ENCODE measurements around the gene EME1.

EME1 gene

GRCh38 chr17:50428831-50429424, 55.9 kb downstream of the EME1 start:
- no peak for DNase-seq

- DNase-seq: no peak
Observed at GRCh38 chr17:50429793-50430192, 56.8 kb downstream of the EME1 start.
